Osteocyte (in vitro differentiated cells): ENCODE results near the gene COX5B. TPM values are rescaled to one million over a fixed set of nuclear protein-coding genes. Genes with fewer than 3 reads are reported as not detected.

Experiments used
- DNase-seq: peaks from one replicate; pipeline ENCODE4 v3.0.0; 2021; ENCODE audit warnings: mixed read lengths; ENCODE audit not compliant: unreplicated experiment; ENCODE audit errors: extremely low spot score
- H3K27ac Mint-ChIP-seq: one replicate; pipeline ENCODE4 v1.8.0; 2021; ENCODE audit warnings: mild to moderate bottlenecking, mixed read lengths; ENCODE audit not compliant: unreplicated experiment
- H3K27me3 Mint-ChIP-seq: one replicate; pipeline ENCODE4 v1.8.0; 2021; ENCODE audit warnings: mixed read lengths; ENCODE audit not compliant: unreplicated experiment
- H3K36me3 Mint-ChIP-seq: one replicate; pipeline ENCODE4 v1.8.0; 2021; ENCODE audit warnings: mixed read lengths; ENCODE audit not compliant: unreplicated experiment
- H3K4me1 Mint-ChIP-seq: one replicate; pipeline ENCODE4 v1.8.0; 2021; ENCODE audit warnings: mixed read lengths; ENCODE audit not compliant: unreplicated experiment
- H3K4me3 Mint-ChIP-seq: one replicate; pipeline ENCODE4 v1.8.0; 2021; ENCODE audit warnings: mild to moderate bottlenecking, moderate library complexity, mixed read lengths; ENCODE audit not compliant: unreplicated experiment
- H3K9me3 Mint-ChIP-seq: one replicate; pipeline ENCODE4 v1.8.0; 2021; ENCODE audit warnings: mixed read lengths; ENCODE audit not compliant: unreplicated experiment
- total RNA-seq: library from RNA; stranded (reverse); gene quantifications from 2 replicates; pipeline ENCODE4 v1.2.1, GENCODE V29; 2021
- TF ChIP-seq, protein P1 (sequence below): fragments of 200-600 bp; sonication (generic); IDR thresholded peaks from 2 replicates; pipeline ENCODE4 v1.5.0; 2021; ENCODE audit warnings: antibody characterized with exemption, mild to moderate bottlenecking, moderate library complexity

COX5B gene
- total RNA-seq, 1 donor from 2014 or later, result 185 TPM

DNA sequence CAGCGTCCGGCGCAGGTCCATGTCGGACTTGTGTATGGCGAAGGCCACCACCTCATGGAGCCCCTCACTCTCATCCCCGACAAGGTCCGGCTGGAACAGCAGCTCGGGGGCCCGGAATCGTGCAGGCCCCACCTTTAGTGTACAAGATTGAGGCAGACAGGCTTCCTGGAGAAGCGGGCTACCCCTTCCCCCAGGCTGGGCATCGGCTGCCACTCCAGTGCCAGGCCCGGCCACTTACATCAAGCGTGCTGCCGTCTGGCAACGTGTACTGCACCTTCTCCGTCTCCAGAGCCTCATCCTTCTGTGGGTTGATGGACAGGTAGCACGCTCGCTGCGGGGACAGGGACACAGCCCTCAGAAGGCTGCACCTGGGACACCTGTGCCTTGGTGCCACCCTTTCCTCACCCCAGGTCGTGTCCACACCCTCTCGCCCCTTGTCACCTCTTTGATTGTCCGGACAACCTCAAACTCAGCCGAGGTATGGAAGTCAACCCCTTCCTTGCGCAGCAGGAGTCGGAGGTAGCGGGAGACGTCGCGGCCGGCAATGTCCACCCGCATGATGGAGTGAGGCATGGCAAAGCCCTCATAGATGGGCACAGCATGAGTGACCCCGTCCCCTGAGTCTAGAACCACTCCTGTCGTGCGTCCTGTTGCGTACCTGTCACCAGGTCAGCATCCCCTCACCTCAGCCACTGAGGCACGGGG lies 12.3 kb downstream of the COX5B start:
- Mint-ChIP-seq H3K36me3 (peaks cover 35% of the 10 kb centered on the region), H3K4me1 (peaks cover 26% of the 10 kb centered on the region), H3K9me3 (peaks cover 12% of the 10 kb centered on the region), H3K27me3 (no peaks in the 10 kb centered on the region), H3K27ac (no peak overlapping the region), H3K4me3 (no peak overlapping the region)
- no peak for DNase-seq
- TF ChIP-seq, protein P1, sequence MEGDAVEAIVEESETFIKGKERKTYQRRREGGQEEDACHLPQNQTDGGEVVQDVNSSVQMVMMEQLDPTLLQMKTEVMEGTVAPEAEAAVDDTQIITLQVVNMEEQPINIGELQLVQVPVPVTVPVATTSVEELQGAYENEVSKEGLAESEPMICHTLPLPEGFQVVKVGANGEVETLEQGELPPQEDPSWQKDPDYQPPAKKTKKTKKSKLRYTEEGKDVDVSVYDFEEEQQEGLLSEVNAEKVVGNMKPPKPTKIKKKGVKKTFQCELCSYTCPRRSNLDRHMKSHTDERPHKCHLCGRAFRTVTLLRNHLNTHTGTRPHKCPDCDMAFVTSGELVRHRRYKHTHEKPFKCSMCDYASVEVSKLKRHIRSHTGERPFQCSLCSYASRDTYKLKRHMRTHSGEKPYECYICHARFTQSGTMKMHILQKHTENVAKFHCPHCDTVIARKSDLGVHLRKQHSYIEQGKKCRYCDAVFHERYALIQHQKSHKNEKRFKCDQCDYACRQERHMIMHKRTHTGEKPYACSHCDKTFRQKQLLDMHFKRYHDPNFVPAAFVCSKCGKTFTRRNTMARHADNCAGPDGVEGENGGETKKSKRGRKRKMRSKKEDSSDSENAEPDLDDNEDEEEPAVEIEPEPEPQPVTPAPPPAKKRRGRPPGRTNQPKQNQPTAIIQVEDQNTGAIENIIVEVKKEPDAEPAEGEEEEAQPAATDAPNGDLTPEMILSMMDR, result no peak

- Mint-ChIP-seq H3K27me3 (no peaks in the 10 kb centered on the region), H3K4me3 (no peak overlapping the region), H3K36me3 (peaks cover 31% of the 10 kb centered on the region), H3K9me3 (peaks cover 12% of the 10 kb centered on the region), H3K27ac (no peak overlapping the region), H3K4me1 (peaks cover 28% of the 10 kb centered on the region)
- DNase-seq, result no peak
- TF ChIP-seq, protein P1, result no peak
Observed at GRCh38 chr2:97658691-97659157, 12.9 kb downstream of the COX5B start.

DNA sequence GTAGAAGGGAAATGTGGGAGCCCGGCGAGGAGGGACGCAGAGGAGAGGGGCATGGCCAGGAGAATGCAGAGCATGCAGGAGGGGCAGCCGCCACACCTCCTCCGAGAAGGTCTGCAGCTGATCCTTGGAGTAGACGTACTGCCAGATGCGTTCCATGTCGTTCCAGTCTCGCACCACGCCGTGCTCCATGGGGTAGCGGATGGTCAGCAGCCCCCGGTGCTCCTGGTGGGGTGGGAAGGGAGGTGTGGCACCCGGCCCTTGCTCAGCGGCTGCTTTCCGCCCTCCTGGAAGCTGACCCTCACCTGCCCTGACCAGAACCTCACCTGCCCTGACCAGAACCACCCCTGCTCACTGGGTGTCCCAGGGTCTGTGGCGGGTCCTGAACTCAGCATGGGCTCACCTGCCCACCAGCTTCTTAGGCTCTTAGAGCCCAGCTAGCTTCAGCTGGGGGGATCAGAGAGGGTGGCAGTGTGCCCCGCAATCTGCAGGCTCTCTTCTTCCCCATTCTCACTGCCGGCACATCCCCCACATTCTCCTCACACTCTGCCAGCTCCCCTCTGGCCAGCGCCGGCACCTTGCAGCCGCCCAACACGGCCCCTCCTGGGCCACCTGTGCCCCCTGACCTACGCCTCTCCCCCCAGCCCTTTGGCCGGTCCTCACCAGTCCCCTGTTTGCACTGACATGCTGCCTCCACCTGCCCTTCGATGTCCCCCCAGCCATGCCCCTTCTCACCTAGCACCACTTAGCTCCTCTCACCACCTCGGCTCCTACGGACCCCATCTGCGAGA lies 13.6 kb downstream of the COX5B start:
- no peak for DNase-seq
- H3K4me1 Mint-ChIP-seq, result peaks cover 28% of the 10 kb centered on the region
- H3K4me3 Mint-ChIP-seq, result no peak overlapping the region
- H3K27ac Mint-ChIP-seq, result no peak overlapping the region
- peaks cover 7% of the 10 kb centered on the region for H3K9me3 Mint-ChIP-seq
- peaks cover 25% of the 10 kb centered on the region for H3K36me3 Mint-ChIP-seq
- no peaks in the 10 kb centered on the region for H3K27me3 Mint-ChIP-seq
- TF ChIP-seq, protein P1, result no peak

- H3K9me3 Mint-ChIP-seq, result peaks cover 1% of the 10 kb centered on the region
- TF ChIP-seq, protein P1, result no peak
- peaks cover 18% of the 10 kb centered on the region for H3K36me3 Mint-ChIP-seq
- H3K27ac Mint-ChIP-seq, result no peak overlapping the region
- no peaks in the 10 kb centered on the region for H3K27me3 Mint-ChIP-seq
- no peak for DNase-seq
- peaks cover 33% of the 10 kb centered on the region for H3K4me1 Mint-ChIP-seq
- H3K4me3 Mint-ChIP-seq, result no peak overlapping the region
Observed at GRCh38 chr2:97660044-97660774, 14.3 kb downstream of the COX5B start.
